RWPE1 (cell line): ENCODE data around the gene PTBP1.
A peak's percentile ranks its signal among the peaks of the same experiment; 100 is the strongest.

Experiments used
- CTCF ChIA-PET: fragments of 350-600 bp; sonication (Branson Sonifier 250); formaldehyde crosslinking; extraction: SDS; loops from one replicate; lab custom pipeline; 2021; lab: Yijun Ruan, JAX
- POLR2A ChIA-PET: fragments of 400-600 bp; formaldehyde crosslinking; extraction: SDS; loops from one replicate; lab custom pipeline; 2020; ENCODE audit warnings: antibody characterized with exemption; ENCODE audit not compliant: low non-redundant PET; lab: Yijun Ruan, JAX
- DNase-seq: peaks from one replicate; pipeline ENCODE4 v3.0.0; 2012; ENCODE audit warnings: low spot score
- H3K27ac ChIP-seq: fragments of 450-650 bp; 2 replicates; pipeline ENCODE4 v1.5.1; 2017
- TF ChIP-seq, protein P1 (sequence below): fragments of 450-650 bp; conservative IDR thresholded peaks from 2 replicates; pipeline ENCODE4 v1.5.1; 2017; ENCODE audit warnings: low read depth, mild to moderate bottlenecking

PTBP1 gene

DNA sequence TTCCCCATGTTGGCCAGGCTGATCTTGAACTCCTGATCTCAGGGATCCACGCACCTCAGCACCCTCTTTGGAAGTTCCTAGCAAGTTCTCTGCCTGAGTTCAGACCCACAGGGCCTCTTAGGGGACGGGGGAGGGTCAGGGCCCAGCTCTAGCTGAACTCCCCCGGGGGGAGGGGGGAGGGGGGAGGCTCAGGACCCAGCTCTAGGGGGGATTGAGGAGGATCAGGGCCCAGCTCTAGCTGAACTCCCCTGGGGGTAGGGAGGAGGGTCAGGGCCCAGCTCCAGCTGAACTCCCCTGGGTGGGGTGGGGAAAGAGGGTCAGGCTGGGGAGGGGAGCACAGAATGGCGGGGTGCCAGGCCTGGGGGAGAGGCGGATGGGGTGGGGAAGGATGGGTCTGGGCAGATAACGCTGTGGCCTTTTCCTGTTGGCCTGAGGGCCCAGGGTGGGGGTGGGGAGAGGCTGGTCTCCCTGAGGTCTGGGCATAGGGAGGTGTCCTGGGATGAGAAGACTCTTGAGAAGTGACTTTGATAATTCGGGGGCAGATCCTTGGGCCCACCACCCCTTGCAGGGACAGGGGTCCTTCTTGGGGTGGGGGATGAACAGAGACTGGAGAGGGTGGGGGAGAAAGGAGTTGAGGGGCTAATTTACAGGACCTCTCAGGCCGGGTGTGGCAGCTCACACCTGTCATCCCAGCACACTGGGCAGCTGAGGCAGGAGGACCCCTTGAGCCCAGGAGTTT lies 5.5 kb upstream of the PTBP1 start:
- no peak for DNase-seq
- CTCF ChIA-PET, result interaction anchor here (0.7 kb wide), 1 partner anchor 40 kb away, joined by 3 read pairs; no protein-coding TSS in a partner anchor
- TF ChIP-seq, protein P1, sequence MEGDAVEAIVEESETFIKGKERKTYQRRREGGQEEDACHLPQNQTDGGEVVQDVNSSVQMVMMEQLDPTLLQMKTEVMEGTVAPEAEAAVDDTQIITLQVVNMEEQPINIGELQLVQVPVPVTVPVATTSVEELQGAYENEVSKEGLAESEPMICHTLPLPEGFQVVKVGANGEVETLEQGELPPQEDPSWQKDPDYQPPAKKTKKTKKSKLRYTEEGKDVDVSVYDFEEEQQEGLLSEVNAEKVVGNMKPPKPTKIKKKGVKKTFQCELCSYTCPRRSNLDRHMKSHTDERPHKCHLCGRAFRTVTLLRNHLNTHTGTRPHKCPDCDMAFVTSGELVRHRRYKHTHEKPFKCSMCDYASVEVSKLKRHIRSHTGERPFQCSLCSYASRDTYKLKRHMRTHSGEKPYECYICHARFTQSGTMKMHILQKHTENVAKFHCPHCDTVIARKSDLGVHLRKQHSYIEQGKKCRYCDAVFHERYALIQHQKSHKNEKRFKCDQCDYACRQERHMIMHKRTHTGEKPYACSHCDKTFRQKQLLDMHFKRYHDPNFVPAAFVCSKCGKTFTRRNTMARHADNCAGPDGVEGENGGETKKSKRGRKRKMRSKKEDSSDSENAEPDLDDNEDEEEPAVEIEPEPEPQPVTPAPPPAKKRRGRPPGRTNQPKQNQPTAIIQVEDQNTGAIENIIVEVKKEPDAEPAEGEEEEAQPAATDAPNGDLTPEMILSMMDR, result no peak
- POLR2A ChIA-PET, result no interaction called here
- peak overlapping the region; percentile 99 for H3K27ac ChIP-seq

GRCh38 chr19:792306-792885 lies 4.9 kb upstream of the PTBP1 start:
- TF ChIP-seq, protein P1, result no peak
- peak overlapping the region; percentile 99 for H3K27ac ChIP-seq
- no peak for DNase-seq
- ChIA-PET CTCF (interaction anchor here (0.6 to 0.7 kb wide), 2 partner anchors 41 to 65 kb away, joined by 3 to 4 read pairs; no protein-coding TSS in a partner anchor), POLR2A (no interaction called here)

DNA sequence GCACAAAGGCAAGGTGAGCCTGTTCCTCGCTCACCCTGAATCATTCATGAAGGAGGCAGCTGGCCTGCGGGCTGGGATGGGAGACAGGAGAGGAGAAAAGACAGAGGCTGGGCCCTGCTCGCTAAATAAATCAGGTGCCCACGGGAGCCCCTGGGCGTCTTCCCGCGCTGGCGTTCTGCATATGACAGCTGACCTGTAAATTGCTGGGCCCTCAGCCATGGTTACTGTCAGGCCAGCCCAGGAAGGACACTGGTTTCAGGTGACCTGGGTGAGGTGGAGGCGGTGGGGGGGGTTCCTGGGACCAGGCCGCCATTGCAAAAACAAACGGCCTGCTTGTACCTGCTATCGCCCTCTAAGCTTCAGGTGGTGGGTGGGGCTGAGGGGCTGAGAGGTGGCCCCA lies 3.4 kb upstream of the PTBP1 start:
- H3K27ac ChIP-seq, result peak overlapping the region; percentile 99
- ChIA-PET CTCF (interaction anchor here (0.5 to 0.7 kb wide), 2 partner anchors 10 to 299 kb away, joined by 4 read pairs; no protein-coding TSS in a partner anchor), POLR2A (interaction anchor here (0.5 kb wide), 1 partner anchor 19 kb away, joined by 6 read pairs; no protein-coding TSS in a partner anchor)
- DNase-seq, result no peak
- TF ChIP-seq, protein P1, result no peak

DNA sequence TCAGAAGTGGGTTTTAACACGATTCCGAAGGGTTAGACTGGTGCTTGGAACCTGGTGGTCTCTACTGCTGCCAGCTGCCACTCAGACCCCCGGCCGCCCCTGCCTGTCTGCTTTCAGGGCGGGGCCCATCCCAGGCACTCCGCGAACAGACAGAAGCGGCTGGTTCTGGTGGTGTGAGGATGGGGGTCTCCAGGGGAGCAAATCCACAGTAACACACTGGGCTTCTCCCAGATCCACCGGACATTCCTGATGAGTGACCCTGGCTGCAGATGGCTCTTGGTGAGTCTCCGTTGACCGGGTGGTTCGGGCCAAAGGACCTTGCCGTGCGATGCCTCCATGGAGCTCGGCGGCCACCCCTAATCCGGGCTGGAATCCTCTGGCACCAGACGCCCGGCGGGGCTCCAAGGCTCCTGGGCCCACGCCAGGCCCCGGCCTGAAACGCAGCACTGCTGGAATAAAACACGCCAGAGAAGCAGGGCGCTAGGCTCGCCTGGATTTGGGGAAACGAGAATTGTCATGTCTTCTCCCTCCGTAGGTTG lies 2.1 kb upstream of the PTBP1 start:
- ChIA-PET POLR2A (no interaction called here), CTCF (no interaction called here)
- peak overlapping the region; percentile 99 for H3K27ac ChIP-seq
- TF ChIP-seq, protein P1, result no peak
- DNase-seq, result no peak

DNA sequence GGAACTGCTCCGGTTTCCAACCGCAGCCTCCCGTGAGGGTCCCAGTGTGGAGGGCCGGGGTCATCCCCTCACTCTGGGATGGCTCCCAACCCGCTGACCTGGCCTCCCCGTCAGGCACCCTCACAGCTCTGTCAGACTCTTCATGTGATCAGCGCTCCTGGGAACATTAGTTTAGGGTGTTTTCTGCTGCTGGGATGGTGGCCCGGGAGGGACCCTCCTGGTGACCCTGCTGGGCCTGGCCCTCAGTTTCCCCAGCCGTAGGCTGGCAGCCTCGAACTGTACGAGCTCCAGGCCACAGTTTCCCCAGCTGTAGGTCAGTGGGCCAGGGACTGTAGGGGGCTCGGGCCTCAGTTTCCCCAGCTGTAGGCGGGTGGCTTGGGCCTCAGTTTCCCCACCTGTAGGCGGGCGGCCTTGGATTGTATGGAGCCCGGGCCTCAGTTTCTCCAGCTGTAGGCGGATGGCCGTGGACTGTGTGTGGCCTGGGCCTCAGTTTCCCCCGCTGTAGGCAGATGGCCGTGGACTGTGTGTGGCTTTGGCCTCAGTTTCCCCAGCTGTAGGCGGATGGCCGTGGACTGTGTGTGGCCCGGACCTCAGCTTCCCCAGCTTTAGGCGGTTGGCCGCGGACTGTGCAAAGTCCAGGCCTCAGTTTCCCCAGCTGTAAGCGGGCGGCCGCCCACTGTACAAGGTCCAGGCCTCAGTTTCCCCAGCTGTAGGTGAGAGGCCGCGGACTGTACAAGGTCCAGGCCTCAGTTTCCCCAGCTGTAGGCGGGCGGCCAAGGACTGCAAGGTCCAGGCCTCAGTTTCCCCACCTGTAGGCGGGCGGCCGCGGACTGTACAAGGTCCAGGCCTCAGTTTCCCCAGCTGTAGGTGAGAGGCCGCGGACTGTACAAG lies 1.3 kb upstream of the PTBP1 start:
- ChIA-PET CTCF (no interaction called here), POLR2A (no interaction called here)
- TF ChIP-seq, protein P1, result no peak
- DNase-seq, result no peak
- H3K27ac ChIP-seq, result peak overlapping the region; percentile 99
